Measurements from ENCODE around the gene USP25. TPM values are rescaled to one million over a fixed set of nuclear protein-coding genes. Genes with fewer than 3 reads are reported as not detected.

USP25 gene
- total RNA-seq, 3 donors from 2014 or later (not counting 1 experiment from before 2014, with no cell fraction given): 67.0 to 95.4 (median 76.4) TPM

GRCh38 chr21:15795533-15795932 is 65.8 kb downstream of the USP25 start:
- H3K27me3 ChIP-seq (ENCODE audit: control insufficient read depth, insufficient read depth, low read length): no peaks in the 10 kb centered on the region
- intact Hi-C loops (cut with micrococcal nuclease): no loop called here
- Mint-ChIP-seq H3K36me3 (peaks cover 7% of the 10 kb centered on the region), H3K4me3 (no peak overlapping the region), H3K9me3 (no peaks in the 10 kb centered on the region), H3K27ac (no peak overlapping the region), H3K27me3 (ENCODE audit: low read depth in 2 of 2) (no peaks in the 10 kb centered on the region), H3K4me1 (peaks cover 37 to 46% of the 10 kb centered on the region in 2 donors)
- DNase-seq: no peak
- 82% methylated on average over 4 of the region's 4 CpGs for WGBS (ENCODE audit: insufficient coverage)
- ATAC-seq: no peak
- TF ChIP-seq, protein P1, sequence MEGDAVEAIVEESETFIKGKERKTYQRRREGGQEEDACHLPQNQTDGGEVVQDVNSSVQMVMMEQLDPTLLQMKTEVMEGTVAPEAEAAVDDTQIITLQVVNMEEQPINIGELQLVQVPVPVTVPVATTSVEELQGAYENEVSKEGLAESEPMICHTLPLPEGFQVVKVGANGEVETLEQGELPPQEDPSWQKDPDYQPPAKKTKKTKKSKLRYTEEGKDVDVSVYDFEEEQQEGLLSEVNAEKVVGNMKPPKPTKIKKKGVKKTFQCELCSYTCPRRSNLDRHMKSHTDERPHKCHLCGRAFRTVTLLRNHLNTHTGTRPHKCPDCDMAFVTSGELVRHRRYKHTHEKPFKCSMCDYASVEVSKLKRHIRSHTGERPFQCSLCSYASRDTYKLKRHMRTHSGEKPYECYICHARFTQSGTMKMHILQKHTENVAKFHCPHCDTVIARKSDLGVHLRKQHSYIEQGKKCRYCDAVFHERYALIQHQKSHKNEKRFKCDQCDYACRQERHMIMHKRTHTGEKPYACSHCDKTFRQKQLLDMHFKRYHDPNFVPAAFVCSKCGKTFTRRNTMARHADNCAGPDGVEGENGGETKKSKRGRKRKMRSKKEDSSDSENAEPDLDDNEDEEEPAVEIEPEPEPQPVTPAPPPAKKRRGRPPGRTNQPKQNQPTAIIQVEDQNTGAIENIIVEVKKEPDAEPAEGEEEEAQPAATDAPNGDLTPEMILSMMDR (IDR thresholded peaks at IDR 0.05): no peak
- H3K36me3 ChIP-seq (ENCODE audit: control insufficient read depth, insufficient read depth, low read length): peaks cover 15% of the 10 kb centered on the region
- H3K27ac ChIP-seq (ENCODE audit: low read length): no peak overlapping the region
- no peaks in the 10 kb centered on the region for H3K9me3 ChIP-seq (ENCODE audit: control insufficient read depth, insufficient read depth, low read length)
- no peaks in the 10 kb centered on the region for H3K4me1 ChIP-seq (ENCODE audit: control insufficient read depth, insufficient read depth, low read length)
- H3K4me3 ChIP-seq (ENCODE audit: low read length): no peak overlapping the region

- Mint-ChIP-seq H3K4me1 (peaks cover 37 to 69% of the 10 kb centered on the region in 2 donors), H3K4me3 (no peak overlapping the region), H3K36me3 (peaks cover 13% of the 10 kb centered on the region), H3K27ac (peak overlapping the region; percentile 29 to 35), H3K27me3 (ENCODE audit: low read depth in 2 of 2) (no peaks in the 10 kb centered on the region), H3K9me3 (no peaks in the 10 kb centered on the region)
- H3K27ac ChIP-seq (ENCODE audit: low read length): no peak overlapping the region
- intact Hi-C loops (cut with micrococcal nuclease): no loop called here
- WGBS (ENCODE audit: insufficient coverage): 100% methylated on average over 1 of the region's 3 CpGs
- H3K4me1 ChIP-seq (ENCODE audit: control insufficient read depth, insufficient read depth, low read length): no peaks in the 10 kb centered on the region
- DNase-seq (peak in 1 of 2 donors; percentile 18), ATAC-seq (peak in 1 of 3 donors; percentile 51)
- TF ChIP-seq, protein P1 (IDR thresholded peaks at IDR 0.05): no peak
- H3K27me3 ChIP-seq (ENCODE audit: control insufficient read depth, insufficient read depth, low read length): no peaks in the 10 kb centered on the region
- H3K9me3 ChIP-seq (ENCODE audit: control insufficient read depth, insufficient read depth, low read length): no peaks in the 10 kb centered on the region
- peaks cover 8% of the 10 kb centered on the region for H3K36me3 ChIP-seq (ENCODE audit: control insufficient read depth, insufficient read depth, low read length)
- no peak overlapping the region for H3K4me3 ChIP-seq (ENCODE audit: low read length)
Measured at GRCh38 chr21:15797577-15798363, 68.0 kb downstream of the USP25 start.

DNA sequence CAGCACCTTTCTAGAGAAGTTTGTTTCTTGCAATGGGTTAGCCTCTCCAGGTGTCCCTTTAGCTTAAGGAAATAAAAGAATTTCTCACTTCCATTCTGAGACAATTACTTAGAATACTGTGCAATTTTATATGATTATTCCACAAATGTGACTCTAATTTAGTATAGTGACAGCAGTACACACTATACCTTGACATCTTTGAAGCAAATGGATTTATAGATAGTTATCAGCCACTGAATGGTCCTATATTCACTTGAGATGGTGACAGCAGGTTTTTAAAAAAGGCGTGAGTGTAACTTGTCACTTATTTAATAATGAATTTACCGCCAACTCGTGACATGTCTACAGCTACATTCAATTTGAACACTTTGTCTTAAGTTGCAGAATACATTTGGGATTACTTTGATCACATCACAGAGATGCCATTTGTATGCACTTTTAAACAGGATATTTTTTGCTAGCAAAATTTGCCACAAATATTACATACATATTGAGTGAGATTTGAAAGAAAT is 71.6 kb downstream of the USP25 start:
- Mint-ChIP-seq H3K27me3 (ENCODE audit: low read depth in 2 of 2) (no peaks in the 10 kb centered on the region), H3K36me3 (peaks cover 14% of the 10 kb centered on the region), H3K27ac (peak overlapping the region in 1 of 2 donors; percentile 15), H3K4me1 (peaks cover 19 to 57% of the 10 kb centered on the region in 2 donors), H3K4me3 (no peak overlapping the region), H3K9me3 (no peaks in the 10 kb centered on the region)
- TF ChIP-seq, protein P1 (IDR thresholded peaks at IDR 0.05): no peak
- Histone ChIP-seq H3K4me1 (ENCODE audit: control insufficient read depth, insufficient read depth, low read length) (no peaks in the 10 kb centered on the region), H3K27me3 (ENCODE audit: control insufficient read depth, insufficient read depth, low read length) (no peaks in the 10 kb centered on the region), H3K9me3 (ENCODE audit: control insufficient read depth, insufficient read depth, low read length) (no peaks in the 10 kb centered on the region), H3K27ac (ENCODE audit: low read length) (no peak overlapping the region), H3K36me3 (ENCODE audit: control insufficient read depth, insufficient read depth, low read length) (peaks cover 7% of the 10 kb centered on the region), H3K4me3 (ENCODE audit: low read length) (no peak overlapping the region)
- 100% methylated on average over 3 of the region's 3 CpGs for WGBS (ENCODE audit: insufficient coverage)
- DNase-seq (no peak), ATAC-seq (no peak)
- intact Hi-C loops (cut with micrococcal nuclease): no loop called here
